HepG2 (cell line): ENCODE results near the gene DDX31. TPM values are rescaled to one million over a fixed set of nuclear protein-coding genes. Genes with fewer than 3 reads are reported as not detected.

Source experiments
- ATAC-seq: fragments of 200-7000 bp; cut with Tn5 transposase; 3 replicates; pipeline ENCODE4 v1.9.1; 2020; ENCODE audit warnings: mild to moderate bottlenecking, moderate library complexity
- BruUV-seq: library from RNA; stranded (reverse); fragments of 400-500 nt; replicated peaks from 2 replicates; lab custom pipeline; 2021; lab: Mats Ljungman, UMichigan
- CTCF ChIA-PET: fragments of 300-600 bp; formaldehyde crosslinking; extraction: SDS; loops from one replicate; lab custom pipeline; 2021; ENCODE audit warnings: low total read pairs, inconsistent platforms, low intra/inter-chr PET ratio; lab: Yijun Ruan, JAX
- POLR2A ChIA-PET: fragments of 350-600 bp; sonication (Branson Sonifier 250); formaldehyde crosslinking; loops from one replicate; lab custom pipeline; 2020; ENCODE audit warnings: antibody characterized with exemption, inconsistent platforms; lab: Yijun Ruan, JAX
- DNase-seq: peaks from one replicate; pipeline ENCODE4 v3.0.0-alpha.2; 2015; ENCODE audit warnings: low spot score
- FAIRE-seq: peaks from 3 replicates; lab custom pipeline; 2011; peaks lifted over from hg19 to GRCh38; lab: Jason Lieb, UNC
- H2AFZ ChIP-seq: one replicate; pipeline ENCODE4 v1.6.1; 2011; ENCODE audit warnings: low read length, inconsistent platforms
- H3K27ac ChIP-seq: fragments of 300-600 bp; 3 replicates; pipeline ENCODE4 v1.8.0; 2011; ENCODE audit warnings: mixed run types, mild to moderate bottlenecking, mixed read lengths, low read length, inconsistent platforms; ENCODE audit not compliant: insufficient read depth; ENCODE audit errors: extremely low read length
- H3K27me3 ChIP-seq, 2 experiments: fragments of 200-600 bp in 1 of 2; 2 replicates in 1 of 2; 3 replicates in 1 of 2; pipeline versions ENCODE4 v1.6.0 to v1.8.0; 2011; ENCODE audit warnings: low read length in 2 of 2, mild to moderate bottlenecking in 2 of 2, moderate library complexity in 2 of 2, inconsistent platforms in 1 of 2; ENCODE audit not compliant: insufficient read depth in 2 of 2, control insufficient read depth in 1 of 2
- H3K36me3 ChIP-seq, 2 experiments: fragments of 200-600 bp in 1 of 2; replicated peaks in 1 of 2; 2 replicates in 1 of 2; 3 replicates in 1 of 2; pipeline versions ENCODE4 v1.5.1 to v1.8.0; 2011; ENCODE audit warnings: low read length in 2 of 2, inconsistent platforms in 1 of 2; ENCODE audit not compliant: insufficient read depth in 2 of 2, control insufficient read depth in 1 of 2
- H3K4me1 ChIP-seq: 2 replicates; pipeline ENCODE4 v1.5.1; 2012; ENCODE audit warnings: low read length, inconsistent platforms; ENCODE audit not compliant: insufficient read depth
- H3K4me2 ChIP-seq: 2 replicates; pipeline ENCODE4 v1.6.0; 2011; ENCODE audit warnings: low read depth, low read length, inconsistent platforms
- H3K4me3 ChIP-seq, 3 experiments: fragments of 200-600 bp in 1 of 3; sonication (generic), shearing (Covaris generic) in 1 of 3; replicated peaks in 1 of 3; 2 replicates each; pipeline ENCODE4 v1.5.1; 2011 to 2016; ENCODE audit warnings: low read length in 3 of 3, inconsistent platforms in 2 of 3, low read depth in 2 of 3, mild to moderate bottlenecking in 2 of 3, control low read depth in 1 of 3, mixed read lengths in 1 of 3; ENCODE audit not compliant: insufficient read depth in 1 of 3
- H3K79me2 ChIP-seq: one replicate; pipeline ENCODE4 v1.6.1; 2011; ENCODE audit warnings: low read length, inconsistent platforms; ENCODE audit not compliant: insufficient read depth
- H3K9ac ChIP-seq: 2 replicates; pipeline ENCODE4 v1.6.0; 2011; ENCODE audit warnings: mild to moderate bottlenecking, low read depth, low read length, inconsistent platforms; ENCODE audit not compliant: insufficient read depth
- H3K9me3 ChIP-seq: 2 replicates; pipeline ENCODE4 v1.5.1; 2012; ENCODE audit warnings: mild to moderate bottlenecking, low read length
- H4K20me1 ChIP-seq: 2 replicates; pipeline ENCODE4 v1.6.0; 2011; ENCODE audit warnings: inconsistent platforms, mild to moderate bottlenecking, low read length, moderate library complexity; ENCODE audit not compliant: insufficient read depth
- FOXO1 ChIP-seq: sonication (generic); formaldehyde crosslinking; IDR thresholded peaks from 2 replicates; pipeline ENCODE4 v1.4.0; 2020; ENCODE audit warnings: missing genetic modification reagents
- GPN1 ChIP-seq: sonication (generic); formaldehyde crosslinking; IDR thresholded peaks from 2 replicates; pipeline ENCODE4 v1.5.1; 2020; ENCODE audit warnings: missing genetic modification reagents, borderline replicate concordance
- PITX1 ChIP-seq: sonication (generic); formaldehyde crosslinking; IDR thresholded peaks from 2 replicates; pipeline ENCODE4 v1.5.1; 2020; ENCODE audit warnings: mild to moderate bottlenecking, missing genetic modification reagents
- SMAD9 ChIP-seq: sonication (generic); formaldehyde crosslinking; IDR thresholded peaks from 2 replicates; pipeline ENCODE4 v1.5.1; 2020; ENCODE audit warnings: mild to moderate bottlenecking, missing genetic modification reagents
- SRF ChIP-seq: IDR thresholded peaks from 2 replicates; pipeline ENCODE4 v1.6.1; 2011; ENCODE audit warnings: mild to moderate bottlenecking, low read depth, low read length, moderate library complexity
- ZNF430 ChIP-seq: sonication (generic); formaldehyde crosslinking; IDR thresholded peaks from 2 replicates; pipeline ENCODE4 v1.9.0; 2021; ENCODE audit warnings: mild to moderate bottlenecking, missing genetic modification reagents
- ZNF510 ChIP-seq: sonication (generic); formaldehyde crosslinking; IDR thresholded peaks from 2 replicates; pipeline ENCODE4 v1.4.0; 2020; ENCODE audit warnings: low read depth, mild to moderate bottlenecking, missing genetic modification reagents
- ZNF720 ChIP-seq: sonication (generic); formaldehyde crosslinking; IDR thresholded peaks from 2 replicates; pipeline ENCODE4 v1.4.0; 2020; ENCODE audit warnings: missing genetic modification reagents
- ZNF747 ChIP-seq: sonication (generic); formaldehyde crosslinking; IDR thresholded peaks from 2 replicates; pipeline ENCODE4 v1.8.1; 2023; ENCODE audit warnings: missing genetic modification reagents, mild to moderate bottlenecking, borderline replicate concordance
- ZNF790 ChIP-seq: sonication (generic); formaldehyde crosslinking; IDR thresholded peaks from 2 replicates; pipeline ENCODE4 v1.8.0; 2022; ENCODE audit warnings: missing genetic modification reagents, mild to moderate bottlenecking, borderline replicate concordance
- ZSCAN25 ChIP-seq: sonication (generic); formaldehyde crosslinking; IDR thresholded peaks from 2 replicates; pipeline ENCODE4 v1.8.0; 2022; ENCODE audit warnings: mild to moderate bottlenecking, missing genetic modification reagents
- WGBS: methylation state at CpG from one replicate; pipeline ENCODE4 v1.1.6; 2017; ENCODE audit warnings: low lambda C conversion rate; 5-methylcytosine and 5-hydroxymethylcytosine counted together
- in situ Hi-C: cut with HindIII; loops from 2 replicates; pipeline ENCODE4 v1.10.0; 2017; ENCODE audit warnings: low pct_unique_long_range_greater_than_20kb; ENCODE audit not compliant: extremely low pct_ligation_motif_present
- intact Hi-C: fragments of 100-400 bp; cut with micrococcal nuclease; formaldehyde crosslinking; loops from one replicate; pipeline ENCODE4 v1.10.0; 2022; ENCODE audit not compliant: unreplicated experiment
- polyA plus RNA-seq, 8 experiments: library from polyadenylated mRNA; depleted of rRNA in 3 of 8; stranded (reverse) in 7 of 8; unstranded in 1 of 8; fragments of >200 nt; fragmentation: Illumina TruSeq in 4 of 8; extraction: Trizol in 4 of 8; gene quantifications; 2 replicates each; pipeline versions ENCODE4 v1.2.1 to v1.2.3, GENCODE V29; 2011 to 2016; ENCODE audit warnings: low read depth in 4 of 8, missing spikeins in 1 of 8, mixed read lengths in 1 of 8; ENCODE audit not compliant: insufficient read depth in 1 of 8
- total RNA-seq, 5 experiments: library from RNA; depleted of rRNA; stranded (reverse); fragments of >200 nt; fragmentation: Illumina TruSeq; extraction: Trizol; gene quantifications; 2 replicates each; pipeline ENCODE4 v1.2.3, GENCODE V29; 2016; ENCODE audit warnings: low read depth in 1 of 5
- TF ChIP-seq, protein P1 (sequence below): sonication (generic); formaldehyde crosslinking; IDR thresholded peaks from 2 replicates; pipeline ENCODE4 v1.8.0; 2022; ENCODE audit warnings: missing genetic modification reagents, mild to moderate bottlenecking, moderate library complexity, borderline replicate concordance

Gene DDX31
- total and polyA plus RNA-seq, 2 of the 13 experiments (the other 11 are each of a cell fraction or from before 2014, with no cell fraction given), result 11.4 to 16.3 TPM

- H3K9ac ChIP-seq, result no peak overlapping the region
- in situ Hi-C loops (no loop called here), intact Hi-C loops (no loop called here)
- ATAC-seq, result no peak
- H3K4me3 ChIP-seq, result no peak overlapping the region
- DNase-seq, result no peak
- H3K4me2 ChIP-seq, result no peak overlapping the region
- POLR2A ChIA-PET, result no interaction called here
- no peak for FAIRE-seq
- no peaks in the 10 kb centered on the region for H3K9me3 ChIP-seq
- peaks cover 5 to 35% of the 10 kb centered on the region in 2 experiments; a peak in 3 of 5 replicates for H3K36me3 ChIP-seq
- H3K4me1 ChIP-seq, result no peaks in the 10 kb centered on the region
- 69% methylated on average over 3 of the region's 3 CpGs for WGBS
- no peak overlapping the region for H2AFZ ChIP-seq
- H3K79me2 ChIP-seq, result no peaks in the 10 kb centered on the region
- CTCF ChIA-PET, result no interaction called here
- no peaks in the 10 kb centered on the region for H3K27me3 ChIP-seq
- no TSS peak for BruUV-seq
- TF ChIP-seq ZSCAN25 (no peak), ZNF747 (no peak), SRF (no peak), FOXO1 (no peak), ZNF720 (CRISPR knock-in tag) (no peak), ZNF430 (CRISPR knock-in tag) (no peak), SMAD9 (CRISPR knock-in tag) (no peak), ZNF790 (no peak), ZNF510 (CRISPR knock-in tag) (no peak), GPN1 (CRISPR knock-in tag) (no peak), PITX1 (CRISPR knock-in tag) (no peak)
- TF ChIP-seq, protein P1, sequence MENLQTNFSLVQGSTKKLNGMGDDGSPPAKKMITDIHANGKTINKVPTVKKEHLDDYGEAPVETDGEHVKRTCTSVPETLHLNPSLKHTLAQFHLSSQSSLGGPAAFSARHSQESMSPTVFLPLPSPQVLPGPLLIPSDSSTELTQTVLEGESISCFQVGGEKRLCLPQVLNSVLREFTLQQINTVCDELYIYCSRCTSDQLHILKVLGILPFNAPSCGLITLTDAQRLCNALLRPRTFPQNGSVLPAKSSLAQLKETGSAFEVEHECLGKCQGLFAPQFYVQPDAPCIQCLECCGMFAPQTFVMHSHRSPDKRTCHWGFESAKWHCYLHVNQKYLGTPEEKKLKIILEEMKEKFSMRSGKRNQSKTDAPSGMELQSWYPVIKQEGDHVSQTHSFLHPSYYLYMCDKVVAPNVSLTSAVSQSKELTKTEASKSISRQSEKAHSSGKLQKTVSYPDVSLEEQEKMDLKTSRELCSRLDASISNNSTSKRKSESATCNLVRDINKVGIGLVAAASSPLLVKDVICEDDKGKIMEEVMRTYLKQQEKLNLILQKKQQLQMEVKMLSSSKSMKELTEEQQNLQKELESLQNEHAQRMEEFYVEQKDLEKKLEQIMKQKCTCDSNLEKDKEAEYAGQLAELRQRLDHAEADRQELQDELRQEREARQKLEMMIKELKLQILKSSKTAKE (CRISPR knock-in tag), result no peak
- no peak overlapping the region for H3K27ac ChIP-seq
- H4K20me1 ChIP-seq, result no peaks in the 10 kb centered on the region
These were observed 73.6 kb downstream of the DDX31 start for GRCh38 chr9:132596200-132596599.
